ENCODE data around the gene PDSS2.
"Not testable (repeated sequence)": the region's sequence is repeated elsewhere in the genome, so short reads cannot be mapped to it uniquely, and the experiment has no call there.

PDSS2 gene

DNA sequence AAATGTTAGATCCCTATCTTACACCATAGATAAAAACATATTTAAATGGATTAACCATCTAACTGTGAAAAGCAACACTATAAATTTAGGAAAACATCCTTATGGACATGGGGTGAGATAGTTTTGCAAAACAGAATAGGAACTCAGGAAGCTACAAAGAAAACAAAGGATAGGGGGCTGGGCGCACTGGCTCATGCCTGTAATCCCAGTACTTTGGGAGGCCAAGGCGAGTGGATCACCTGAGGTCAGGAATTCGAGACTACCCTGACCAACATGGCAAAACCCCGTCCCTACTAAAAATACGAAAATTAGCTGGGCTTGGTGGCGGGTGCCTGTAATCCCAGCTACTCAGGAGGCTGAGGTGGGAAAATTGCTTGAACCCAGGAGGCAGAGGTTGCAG lies 173.7 kb downstream of the PDSS2 start:
- ATAC-seq (replicated peaks; ENCODE audit: extremely low read depth, poor library complexity, severe bottlenecking); H3K4me3 Mint-ChIP-seq; H3K36me3 Mint-ChIP-seq (ENCODE audit: insufficient read depth); H3K9me3 Mint-ChIP-seq; H3K27ac Mint-ChIP-seq (ENCODE audit: low read depth); DNase-seq (ENCODE audit: low spot score in 2 of 2); H3K27me3 Mint-ChIP-seq; H3K4me1 Mint-ChIP-seq: not testable (repeated sequence)

DNA sequence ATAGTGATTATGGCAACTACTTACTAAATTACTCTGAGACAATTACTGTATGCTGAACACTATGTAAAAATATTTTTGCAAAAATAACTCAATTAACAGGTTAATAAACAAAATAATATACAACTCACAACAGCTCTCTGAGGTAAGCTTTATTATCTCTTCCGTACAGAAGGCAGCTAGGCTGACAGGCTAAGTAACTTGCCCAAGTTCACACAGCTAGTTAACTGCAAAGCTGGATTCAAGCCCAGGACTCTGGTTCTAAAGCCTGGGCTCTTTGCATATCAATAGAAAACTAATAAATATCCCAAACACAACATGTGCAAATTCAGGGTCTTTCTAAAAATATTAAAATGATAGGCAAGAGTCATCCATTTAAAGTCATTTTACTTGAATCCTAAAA lies 174.6 kb downstream of the PDSS2 start:
- DNase-seq (ENCODE audit: low spot score in 2 of 2) (no peak), ATAC-seq (replicated peaks; ENCODE audit: extremely low read depth, poor library complexity, severe bottlenecking) (no peak)
- Mint-ChIP-seq H3K27ac (ENCODE audit: low read depth) (no peak overlapping the region), H3K36me3 (ENCODE audit: insufficient read depth) (peaks cover 2% of the 10 kb centered on the region), H3K4me3 (no peak overlapping the region), H3K9me3 (no peaks in the 10 kb centered on the region), H3K27me3 (no peaks in the 10 kb centered on the region), H3K4me1 (peaks cover 6% of the 10 kb centered on the region)

DNA sequence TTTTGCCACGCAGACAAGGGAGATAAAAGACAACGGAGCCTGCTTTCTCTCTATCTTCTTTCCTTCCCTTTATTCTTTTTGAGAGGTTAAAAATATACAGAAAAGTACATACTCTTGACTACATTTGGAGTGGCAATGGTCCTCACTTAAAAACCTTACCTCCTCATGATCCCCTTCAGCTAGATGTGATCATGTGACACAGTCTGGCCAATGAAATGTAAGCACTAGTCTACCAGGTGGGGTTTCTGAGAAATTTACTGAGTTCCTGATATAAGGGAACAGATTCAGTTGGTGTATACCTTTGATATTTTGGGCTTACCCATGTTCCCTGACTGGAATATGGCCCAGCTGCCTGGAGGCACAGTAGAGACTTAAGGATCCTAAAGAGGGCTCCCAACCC lies 178.6 kb downstream of the PDSS2 start:
- Mint-ChIP-seq H3K27ac (ENCODE audit: low read depth) (no peak overlapping the region), H3K9me3 (no peaks in the 10 kb centered on the region), H3K36me3 (ENCODE audit: insufficient read depth) (peaks cover 2% of the 10 kb centered on the region), H3K27me3 (no peaks in the 10 kb centered on the region), H3K4me3 (no peak overlapping the region), H3K4me1 (no peaks in the 10 kb centered on the region)
- no peak for DNase-seq (ENCODE audit: low spot score in 2 of 2)
- no peak for ATAC-seq (replicated peaks; ENCODE audit: extremely low read depth, poor library complexity, severe bottlenecking)

DNA sequence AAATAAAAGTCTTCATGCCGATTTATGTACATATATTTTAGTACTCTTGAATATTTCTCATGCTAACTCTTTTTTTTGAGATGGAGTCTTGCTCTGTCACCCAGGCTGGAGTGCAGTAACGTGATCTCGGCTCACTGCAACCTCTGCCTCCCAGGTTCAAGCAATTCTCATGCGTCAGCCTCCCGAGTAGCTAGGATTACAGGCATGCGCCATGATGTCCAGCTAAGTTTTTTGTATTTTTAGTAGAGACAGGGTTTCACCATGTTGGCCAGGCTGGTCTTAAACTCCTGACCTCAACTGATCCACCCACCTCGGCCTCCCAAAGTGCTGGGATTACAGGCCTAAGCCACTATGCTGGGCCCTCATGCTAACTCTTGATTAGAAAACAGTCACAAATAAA lies 179.4 kb downstream of the PDSS2 start:
- not testable (repeated sequence) for H3K36me3 Mint-ChIP-seq (ENCODE audit: insufficient read depth); ATAC-seq (replicated peaks; ENCODE audit: extremely low read depth, poor library complexity, severe bottlenecking); DNase-seq (ENCODE audit: low spot score in 2 of 2); H3K4me3 Mint-ChIP-seq; H3K27me3 Mint-ChIP-seq; H3K9me3 Mint-ChIP-seq; H3K4me1 Mint-ChIP-seq; H3K27ac Mint-ChIP-seq (ENCODE audit: low read depth)

DNA sequence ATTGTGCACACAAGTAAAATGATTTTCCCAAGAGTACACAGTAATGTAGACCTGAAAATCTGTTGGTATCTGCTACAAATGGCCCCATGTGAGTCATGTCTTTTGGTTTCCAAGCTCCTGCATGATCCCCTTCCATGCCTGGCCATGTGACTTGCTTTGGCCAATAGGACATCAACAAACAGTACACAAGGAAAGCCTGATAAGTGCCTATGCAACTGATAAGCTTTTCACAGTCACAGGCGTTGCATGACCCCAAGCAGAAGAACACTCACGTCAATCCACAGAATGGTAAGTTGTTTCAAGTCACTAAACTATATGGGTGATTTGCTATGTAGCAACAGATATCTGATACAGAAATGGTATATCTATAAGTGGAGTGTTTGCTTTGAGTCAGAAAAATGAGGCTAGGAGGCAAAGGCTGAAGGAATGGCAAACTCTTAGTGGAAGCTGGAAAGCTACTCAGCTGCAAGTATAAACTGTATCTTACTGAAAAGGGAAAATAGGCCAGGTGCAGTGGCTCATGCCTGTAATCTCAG lies 184.0 kb downstream of the PDSS2 start:
- Mint-ChIP-seq H3K9me3 (no peaks in the 10 kb centered on the region), H3K4me3 (no peak overlapping the region), H3K27ac (ENCODE audit: low read depth) (no peak overlapping the region), H3K4me1 (no peaks in the 10 kb centered on the region), H3K27me3 (no peaks in the 10 kb centered on the region), H3K36me3 (ENCODE audit: insufficient read depth) (peaks cover 4% of the 10 kb centered on the region)
- no peak for ATAC-seq (replicated peaks; ENCODE audit: extremely low read depth, poor library complexity, severe bottlenecking)
- no peak for DNase-seq (ENCODE audit: low spot score in 2 of 2)

DNA sequence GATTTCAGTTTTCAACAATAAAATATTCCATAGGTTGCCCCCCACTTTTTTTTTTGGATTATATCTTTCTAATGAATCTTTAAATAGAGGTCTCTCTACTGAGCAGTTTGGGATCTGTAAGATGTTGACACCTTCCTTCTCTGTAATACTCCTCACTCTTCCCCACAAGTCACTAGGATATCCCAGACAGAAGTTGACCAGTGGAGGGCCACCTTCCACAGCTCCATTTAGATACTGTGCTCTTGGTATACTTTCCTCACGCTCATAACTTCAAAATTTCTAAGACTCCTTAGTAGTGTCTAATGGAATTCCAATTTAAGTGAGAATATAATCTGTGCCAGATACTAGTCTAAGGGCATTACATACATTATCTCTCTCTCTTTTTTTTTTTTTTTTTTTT lies 185.1 kb downstream of the PDSS2 start:
- peaks cover 4% of the 10 kb centered on the region for H3K36me3 Mint-ChIP-seq (ENCODE audit: insufficient read depth)
- DNase-seq (ENCODE audit: low spot score in 2 of 2): no peak
- no peaks in the 10 kb centered on the region for H3K9me3 Mint-ChIP-seq
- H3K27me3 Mint-ChIP-seq: no peaks in the 10 kb centered on the region
- H3K4me3 Mint-ChIP-seq: no peak overlapping the region
- no peak overlapping the region for H3K27ac Mint-ChIP-seq (ENCODE audit: low read depth)
- no peaks in the 10 kb centered on the region for H3K4me1 Mint-ChIP-seq
- no peak for ATAC-seq (replicated peaks; ENCODE audit: extremely low read depth, poor library complexity, severe bottlenecking)

DNA sequence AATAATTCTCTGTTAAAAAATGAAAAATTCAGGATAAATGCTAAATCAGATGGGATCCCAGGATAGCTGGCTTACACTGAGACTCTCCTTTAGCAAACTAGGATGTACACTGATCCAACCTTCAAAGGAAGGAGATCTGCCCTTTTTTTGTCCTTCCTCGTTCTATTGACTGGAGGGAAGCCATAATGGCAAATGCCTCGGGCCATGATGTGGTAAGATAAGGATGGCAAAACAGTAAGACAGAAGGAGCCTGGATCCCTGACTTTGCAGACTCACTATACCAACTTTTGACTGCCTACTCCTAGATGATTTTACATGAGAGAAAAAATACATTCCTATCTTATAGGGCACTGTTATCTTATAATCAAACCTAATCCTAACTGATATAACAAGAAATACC lies 187.1 kb downstream of the PDSS2 start:
- no peaks in the 10 kb centered on the region for H3K27me3 Mint-ChIP-seq
- H3K4me3 Mint-ChIP-seq: no peak overlapping the region

DNA sequence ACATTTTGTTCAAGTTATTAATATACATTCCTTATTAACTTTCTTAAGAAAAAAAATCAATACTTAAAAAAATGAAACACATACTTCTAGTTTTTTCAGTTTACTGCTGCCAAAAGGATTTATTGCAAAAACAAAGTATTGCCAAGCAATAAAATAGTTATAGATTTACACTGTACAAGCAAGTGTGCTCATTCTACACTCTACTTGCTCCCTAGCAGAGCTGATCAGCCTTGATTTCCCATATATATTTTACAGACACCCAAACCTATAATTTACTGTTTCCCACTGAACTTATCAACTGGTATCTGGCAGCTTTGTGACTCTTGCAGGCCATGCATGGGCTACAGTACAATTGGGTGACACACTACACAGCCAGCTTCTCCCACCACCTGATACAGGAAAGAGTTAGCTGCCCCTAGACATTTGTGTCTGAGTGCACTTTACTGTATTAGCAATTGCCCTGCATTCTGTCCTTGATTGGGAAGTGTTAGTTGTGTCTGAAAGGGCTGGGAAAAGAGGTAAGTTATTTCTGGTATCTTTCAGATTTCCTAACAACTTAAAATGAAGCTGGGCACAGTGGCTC lies 188.1 kb downstream of the PDSS2 start:
- ATAC-seq (replicated peaks; ENCODE audit: extremely low read depth, poor library complexity, severe bottlenecking) (no peak), DNase-seq (ENCODE audit: low spot score in 2 of 2) (no peak)
- H3K27ac Mint-ChIP-seq (ENCODE audit: low read depth): no peak overlapping the region
- no peaks in the 10 kb centered on the region for H3K27me3 Mint-ChIP-seq
- peaks cover 4% of the 10 kb centered on the region for H3K36me3 Mint-ChIP-seq (ENCODE audit: insufficient read depth)
- no peaks in the 10 kb centered on the region for H3K9me3 Mint-ChIP-seq
- H3K4me1 Mint-ChIP-seq: no peaks in the 10 kb centered on the region
- H3K4me3 Mint-ChIP-seq: no peak overlapping the region

More for the DNA sequence above, 187.1 kb downstream of the PDSS2 start:
- Mint-ChIP-seq H3K36me3 (ENCODE audit: insufficient read depth) (peaks cover 4% of the 10 kb centered on the region), H3K4me1 (no peaks in the 10 kb centered on the region), H3K27ac (ENCODE audit: low read depth) (no peak overlapping the region), H3K9me3 (no peaks in the 10 kb centered on the region)
- DNase-seq (ENCODE audit: low spot score in 2 of 2) (no peak), ATAC-seq (replicated peaks; ENCODE audit: extremely low read depth, poor library complexity, severe bottlenecking) (no peak)

DNA sequence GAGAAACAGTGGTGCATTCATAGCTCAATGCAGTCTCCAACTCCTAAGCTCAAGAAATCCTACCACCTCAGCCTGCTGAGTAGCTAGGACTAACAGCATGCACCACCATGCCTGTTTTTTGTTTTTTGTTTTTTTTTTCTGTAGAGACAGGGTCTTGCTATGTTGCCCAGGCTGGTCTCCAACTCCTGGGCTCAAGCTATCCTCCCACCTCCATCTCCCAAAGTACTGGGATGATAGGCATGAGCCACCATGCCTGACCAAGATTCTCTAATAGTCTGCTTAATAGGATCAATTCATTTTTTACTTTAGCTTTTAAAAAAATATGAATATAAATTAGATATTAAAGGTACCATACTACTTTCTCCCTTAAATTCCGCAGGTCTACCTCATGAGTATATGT lies 191.7 kb downstream of the PDSS2 start:
- Mint-ChIP-seq H3K36me3 (ENCODE audit: insufficient read depth) (peaks cover 4% of the 10 kb centered on the region), H3K27ac (ENCODE audit: low read depth) (no peak overlapping the region), H3K4me1 (peaks cover 6% of the 10 kb centered on the region), H3K27me3 (no peaks in the 10 kb centered on the region), H3K4me3 (no peak overlapping the region), H3K9me3 (no peaks in the 10 kb centered on the region)
- DNase-seq (ENCODE audit: low spot score in 2 of 2): no peak
- no peak for ATAC-seq (replicated peaks; ENCODE audit: extremely low read depth, poor library complexity, severe bottlenecking)

DNA sequence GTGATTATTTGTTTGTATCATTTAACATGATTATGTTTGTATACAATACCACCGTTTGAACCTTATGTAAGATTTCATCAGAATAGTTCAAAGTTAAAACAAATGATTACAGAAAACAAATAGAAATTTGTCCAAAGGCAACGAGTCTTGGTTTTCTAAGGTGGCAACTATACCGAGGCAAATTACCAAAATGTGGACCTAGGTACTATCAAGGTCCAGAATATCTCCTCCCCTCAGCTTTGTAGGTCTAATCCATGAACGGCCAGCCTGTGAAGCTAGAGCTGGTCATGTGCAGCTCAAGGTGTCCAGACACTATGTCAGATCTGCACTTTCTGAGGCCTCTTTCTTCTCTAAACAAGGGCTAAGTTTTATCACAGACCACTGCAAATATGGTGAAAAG lies 192.4 kb downstream of the PDSS2 start:
- H3K4me1 Mint-ChIP-seq: peaks cover 6% of the 10 kb centered on the region
- peaks cover 4% of the 10 kb centered on the region for H3K36me3 Mint-ChIP-seq (ENCODE audit: insufficient read depth)
- H3K9me3 Mint-ChIP-seq: no peaks in the 10 kb centered on the region
- no peak for ATAC-seq (replicated peaks; ENCODE audit: extremely low read depth, poor library complexity, severe bottlenecking)
- H3K27me3 Mint-ChIP-seq: no peaks in the 10 kb centered on the region
- H3K27ac Mint-ChIP-seq (ENCODE audit: low read depth): no peak overlapping the region
- no peak for DNase-seq (ENCODE audit: low spot score in 2 of 2)
- H3K4me3 Mint-ChIP-seq: no peak overlapping the region

DNA sequence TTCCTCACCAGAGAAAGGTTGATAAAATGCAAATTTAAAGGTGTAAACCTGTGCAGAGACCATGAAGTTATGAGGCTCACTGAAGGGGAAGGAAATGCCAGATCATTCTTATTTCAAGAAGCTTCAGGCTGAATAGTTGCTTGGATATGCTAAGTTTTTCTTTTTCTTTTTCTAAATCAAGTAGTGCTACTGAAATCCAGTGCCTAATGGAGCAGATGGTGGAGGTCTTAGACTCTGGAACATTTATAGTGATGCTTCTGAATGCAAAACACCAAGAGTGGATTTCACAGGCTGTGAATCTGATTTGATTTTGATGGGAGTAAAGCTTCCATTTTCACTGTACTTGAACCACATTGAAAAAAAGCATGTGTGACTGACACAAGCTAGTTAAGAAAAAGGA lies 192.8 kb downstream of the PDSS2 start:
- no peaks in the 10 kb centered on the region for H3K27me3 Mint-ChIP-seq
- H3K9me3 Mint-ChIP-seq: no peaks in the 10 kb centered on the region
- no peak overlapping the region for H3K27ac Mint-ChIP-seq (ENCODE audit: low read depth)
- H3K36me3 Mint-ChIP-seq (ENCODE audit: insufficient read depth): peaks cover 3% of the 10 kb centered on the region
- ATAC-seq (replicated peaks; ENCODE audit: extremely low read depth, poor library complexity, severe bottlenecking) (no peak), DNase-seq (ENCODE audit: low spot score in 2 of 2) (no peak)
- no peak overlapping the region for H3K4me3 Mint-ChIP-seq
- H3K4me1 Mint-ChIP-seq: peaks cover 6% of the 10 kb centered on the region

DNA sequence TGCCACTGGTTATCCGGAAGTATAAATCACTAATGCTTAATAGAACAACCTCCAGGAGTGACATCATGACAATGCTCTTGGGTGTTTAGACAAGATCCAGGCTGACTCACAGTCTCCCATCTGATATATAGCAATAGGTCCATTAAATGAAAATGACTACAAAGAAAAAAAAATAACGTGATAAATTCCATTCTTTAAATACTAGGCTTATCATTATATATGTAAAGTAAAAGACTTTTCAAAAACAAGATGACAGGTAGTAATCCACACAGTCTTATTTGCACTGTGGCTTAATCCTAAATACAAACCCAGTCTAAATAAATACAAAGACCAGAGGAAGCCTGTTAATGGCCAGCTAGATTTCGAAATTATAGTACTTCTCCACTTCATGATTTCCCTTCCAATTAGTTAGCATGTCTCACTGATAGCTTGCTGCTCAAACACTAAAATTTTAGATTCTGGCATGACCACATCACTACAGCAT lies 195.0 kb downstream of the PDSS2 start:
- H3K4me3 Mint-ChIP-seq: no peak overlapping the region
- H3K27me3 Mint-ChIP-seq: no peaks in the 10 kb centered on the region
- peaks cover 6% of the 10 kb centered on the region for H3K4me1 Mint-ChIP-seq
- no peaks in the 10 kb centered on the region for H3K9me3 Mint-ChIP-seq
- H3K27ac Mint-ChIP-seq (ENCODE audit: low read depth): no peak overlapping the region
- DNase-seq (ENCODE audit: low spot score in 2 of 2) (no peak), ATAC-seq (replicated peaks; ENCODE audit: extremely low read depth, poor library complexity, severe bottlenecking) (no peak)
- peaks cover 4% of the 10 kb centered on the region for H3K36me3 Mint-ChIP-seq (ENCODE audit: insufficient read depth)

DNA sequence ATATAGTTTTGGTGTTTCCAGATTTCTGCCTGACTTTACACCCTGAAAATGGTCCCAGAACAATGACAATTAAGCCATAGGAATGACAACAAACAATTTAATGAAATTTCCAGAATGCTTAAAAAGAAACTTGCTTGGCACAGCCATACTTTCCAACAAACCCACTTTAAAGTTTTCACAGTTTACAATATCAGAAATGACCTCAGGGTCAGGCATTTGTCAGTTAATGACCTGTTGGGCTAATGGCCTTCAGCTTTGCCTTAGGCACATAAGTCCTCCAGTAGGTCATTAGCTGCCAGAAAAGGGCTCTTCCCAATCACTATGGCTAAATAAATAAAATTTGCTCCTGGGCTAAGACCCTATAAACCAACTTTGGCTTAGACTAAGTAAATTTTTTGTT lies 199.4 kb downstream of the PDSS2 start:
- no peak overlapping the region for H3K4me3 Mint-ChIP-seq
- H3K36me3 Mint-ChIP-seq (ENCODE audit: insufficient read depth): peaks cover 5% of the 10 kb centered on the region
- no peaks in the 10 kb centered on the region for H3K9me3 Mint-ChIP-seq

More for the DNA sequence above, 199.4 kb downstream of the PDSS2 start:
- Mint-ChIP-seq H3K4me1 (no peaks in the 10 kb centered on the region), H3K27ac (ENCODE audit: low read depth) (no peak overlapping the region), H3K27me3 (no peaks in the 10 kb centered on the region)
- DNase-seq (ENCODE audit: low spot score in 2 of 2) (no peak), ATAC-seq (replicated peaks; ENCODE audit: extremely low read depth, poor library complexity, severe bottlenecking) (no peak)
